HG02870 (cell line): ENCODE results near the gene CMTM4.
"Not testable (repeated sequence)": the region's sequence is repeated elsewhere in the genome, so short reads cannot be mapped to it uniquely, and the experiment has no call there.

Experiments
- ATAC-seq: cut with Tn5 transposase; IDR thresholded peaks from one replicate; pipeline ENCODE4 v1.9.1; 2021; ENCODE audit warnings: mild to moderate bottlenecking, moderate library complexity; ENCODE audit not compliant: unreplicated experiment

CMTM4 gene

DNA sequence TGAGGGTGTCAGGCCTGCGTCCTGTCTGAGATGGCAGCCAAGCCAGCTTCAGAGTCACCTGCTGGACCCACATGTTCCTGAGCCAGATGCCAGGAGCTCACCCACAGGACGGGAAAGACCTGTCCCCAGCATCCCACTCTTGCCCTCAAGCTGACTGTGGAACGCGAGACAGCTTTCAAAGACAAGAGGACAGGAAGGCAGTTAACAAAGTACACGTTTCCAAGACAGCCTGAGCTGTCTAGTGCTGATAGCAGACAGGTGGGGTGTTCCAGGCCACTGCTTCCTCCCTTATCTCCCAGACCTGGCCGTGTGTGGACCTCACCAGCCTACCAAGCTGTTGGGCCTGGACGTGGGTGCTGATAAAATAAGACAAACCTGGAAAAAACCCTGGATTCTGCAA lies 78.8 kb downstream of the CMTM4 start:
- ATAC-seq, result no peak

GRCh38 chr16:66617010-66617434 lies 79.5 kb downstream of the CMTM4 start:
- ATAC-seq, result no peak

DNA sequence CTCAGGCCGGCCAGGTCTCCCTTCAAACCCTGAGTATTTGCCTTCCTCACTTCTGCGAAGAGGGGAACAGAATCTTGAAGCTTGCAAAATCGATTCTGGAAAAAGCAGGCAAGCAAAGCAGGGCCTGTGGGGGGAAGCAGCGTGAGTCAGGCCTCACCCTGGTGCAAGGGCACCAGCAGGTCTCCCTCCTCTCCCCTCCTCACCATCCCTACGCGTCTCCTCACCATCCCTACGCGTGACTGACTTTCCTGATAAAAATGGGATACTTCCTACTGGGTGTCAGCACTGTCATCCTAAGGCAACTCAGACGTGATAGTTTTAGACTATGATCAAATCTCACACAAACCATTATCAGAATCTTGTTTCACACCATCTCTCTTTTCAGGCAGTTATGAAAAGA lies 80.0 kb downstream of the CMTM4 start:
- ATAC-seq, result no peak

DNA sequence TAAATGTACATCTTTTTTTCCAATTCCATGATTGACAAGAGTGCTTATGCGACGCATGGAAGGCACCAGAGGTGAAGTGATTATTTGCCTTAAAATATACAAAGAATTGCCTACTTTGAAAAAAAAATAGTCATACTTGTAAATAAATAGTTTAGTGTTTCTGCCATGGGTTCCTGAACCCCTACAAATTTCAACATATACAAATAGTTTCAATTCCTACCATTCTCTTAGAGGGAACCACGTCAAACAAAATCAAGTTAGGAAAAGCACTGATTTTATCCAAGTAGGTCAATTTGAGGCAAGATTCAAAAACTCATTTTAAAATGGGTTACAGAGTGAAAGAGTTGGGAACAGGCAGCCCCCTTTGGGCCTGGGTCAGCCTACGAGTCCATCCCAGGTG lies 80.4 kb downstream of the CMTM4 start:
- no peak for ATAC-seq

- no peak for ATAC-seq
Measured at GRCh38 chr16:66614161-66614802, 82.3 kb downstream of the CMTM4 start.

DNA sequence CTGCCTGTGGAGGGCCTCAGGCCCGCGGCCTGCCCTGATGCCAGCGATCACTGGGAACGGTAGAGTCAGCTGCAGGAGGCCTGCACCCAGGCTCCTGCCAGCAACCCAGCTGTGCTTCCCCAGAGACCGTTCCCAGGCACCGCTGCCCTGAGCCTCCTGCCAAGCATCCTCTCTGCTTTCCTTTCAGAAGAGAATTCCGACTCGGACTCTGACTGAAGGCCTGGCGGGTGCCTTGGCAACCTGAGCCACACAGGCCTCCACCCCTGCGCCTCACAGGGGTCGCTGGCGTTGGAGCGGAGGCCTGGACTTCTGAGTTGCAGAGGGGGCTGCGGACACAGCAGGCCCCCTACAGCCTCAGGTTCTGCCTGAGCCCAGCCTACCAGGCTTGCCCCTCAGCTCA lies 84.1 kb downstream of the CMTM4 start:
- ATAC-seq, result no peak

DNA sequence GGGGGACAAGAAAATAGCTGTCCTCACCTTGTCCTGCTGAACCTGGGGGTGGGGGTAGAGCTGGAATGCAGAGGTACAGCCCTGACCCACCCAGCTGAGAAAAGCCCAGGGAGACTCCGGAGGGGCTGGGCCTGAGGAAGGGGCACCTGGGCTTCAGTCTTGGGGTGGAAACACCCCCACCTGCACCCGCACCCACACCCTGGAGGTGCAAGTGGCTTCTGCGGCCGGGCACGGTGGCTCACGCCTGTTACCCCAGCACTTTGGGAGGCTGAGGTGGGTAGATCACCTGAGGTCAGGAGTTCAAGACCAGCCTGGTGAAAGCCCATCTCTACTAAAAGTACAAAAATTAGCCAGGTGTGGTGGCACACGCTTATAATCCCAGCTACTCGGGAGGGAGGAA lies 84.6 kb downstream of the CMTM4 start:
- ATAC-seq, result not testable (repeated sequence)

GRCh38 chr16:66610111-66610820 lies 86.3 kb downstream of the CMTM4 start:
- no peak for ATAC-seq

DNA sequence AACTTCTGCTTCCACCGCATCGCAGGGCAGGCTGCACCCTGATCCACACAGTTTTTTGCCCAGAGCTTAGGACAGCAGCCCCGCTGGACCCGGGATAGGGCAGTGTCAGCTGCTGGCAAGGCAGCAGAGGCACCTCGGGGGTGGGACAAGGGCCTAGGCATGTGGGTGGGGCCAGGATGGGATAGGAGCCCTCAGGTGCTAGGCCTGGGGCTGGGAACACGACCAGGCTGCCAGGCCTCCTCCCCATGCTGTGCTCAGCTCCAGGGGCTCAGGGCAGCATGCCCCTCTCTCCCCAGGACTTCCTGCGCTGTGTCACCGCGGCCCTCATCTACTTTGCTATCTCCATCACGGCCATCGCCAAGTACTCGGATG lies 87.4 kb downstream of the CMTM4 start:
- no peak for ATAC-seq

DNA sequence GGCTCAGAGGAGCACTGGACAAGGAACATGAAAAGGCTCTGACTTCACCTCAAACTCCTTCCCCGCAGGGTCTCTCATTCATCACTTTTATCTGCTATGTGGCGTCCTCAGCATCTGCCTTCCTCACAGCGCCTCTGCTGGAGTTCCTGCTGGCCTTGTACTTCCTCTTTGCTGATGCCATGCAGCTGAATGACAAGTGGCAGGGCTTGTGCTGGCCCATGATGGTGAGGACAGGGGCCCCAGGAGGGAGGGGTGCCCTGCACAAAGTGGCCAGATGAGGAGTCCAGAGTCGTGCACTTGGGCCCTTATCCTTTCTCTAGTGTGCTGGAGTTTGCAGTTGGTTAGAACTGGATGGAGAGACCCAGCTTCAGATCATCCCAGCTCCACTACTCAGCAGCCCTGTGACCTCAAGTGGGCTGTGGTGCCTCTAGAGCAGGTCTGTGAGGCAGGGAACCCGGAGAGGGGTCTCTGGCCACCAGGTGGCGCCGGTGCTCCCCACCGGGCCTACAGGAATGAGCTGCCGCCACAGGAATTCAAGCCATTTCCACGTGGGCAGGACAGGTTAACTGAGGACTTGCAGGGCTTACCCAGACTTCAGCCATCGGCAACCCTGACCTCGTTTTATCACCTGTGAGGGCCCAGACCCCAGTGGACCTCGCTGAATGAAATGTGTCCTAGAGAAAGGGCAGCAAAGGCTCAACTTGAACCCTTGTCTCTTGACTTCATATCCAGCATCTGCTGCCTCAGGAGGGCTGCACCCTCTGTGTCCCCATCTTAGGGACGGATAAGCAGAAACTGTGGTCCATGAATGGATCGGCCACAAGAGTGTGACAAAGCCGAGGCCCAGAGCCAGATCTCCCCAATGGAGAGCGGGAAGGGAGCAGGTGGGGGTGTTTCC lies 88.1 kb downstream of the CMTM4 start:
- no peak for ATAC-seq

GRCh38 chr16:66605979-66606751 lies 90.4 kb downstream of the CMTM4 start:
- peak; percentile 30 for ATAC-seq

GRCh38 chr16:66605177-66605978 lies 91.2 kb downstream of the CMTM4 start:
- peak; percentile 16 for ATAC-seq

- ATAC-seq, result peak; percentile 50
Measured at GRCh38 chr16:66604376-66605176, 92.0 kb downstream of the CMTM4 start, which contains the start of gene CMTM3. TSS of gene CMTM3 (plus strand) at chr16:66604704. CDS start at chr16:66604806, 102 bp downstream.

GRCh38 chr16:66603537-66604375 lies 92.8 kb downstream of the CMTM4 start:
- ATAC-seq, result peak; percentile 28

DNA sequence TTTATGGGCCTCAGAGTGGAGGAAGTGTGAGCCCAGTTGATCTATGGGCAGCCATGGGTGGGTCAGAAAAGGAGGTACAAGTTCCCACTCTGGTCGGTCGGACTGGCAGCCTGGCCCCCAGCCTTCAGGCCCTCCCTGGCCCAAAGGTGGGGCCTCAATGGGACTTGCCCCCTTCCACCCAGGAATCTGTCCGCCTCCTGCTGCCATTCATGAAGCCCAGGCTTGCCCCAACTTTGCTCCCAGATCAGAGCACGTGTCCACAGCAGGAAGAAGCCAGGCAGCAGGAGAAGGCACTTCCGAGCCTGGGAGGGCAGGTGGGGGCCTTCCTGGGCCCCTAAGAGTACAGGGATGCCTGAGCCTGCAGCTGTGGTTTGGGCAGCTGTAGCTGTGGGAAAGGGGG lies 95.1 kb downstream of the CMTM4 start:
- ATAC-seq, result no peak

DNA sequence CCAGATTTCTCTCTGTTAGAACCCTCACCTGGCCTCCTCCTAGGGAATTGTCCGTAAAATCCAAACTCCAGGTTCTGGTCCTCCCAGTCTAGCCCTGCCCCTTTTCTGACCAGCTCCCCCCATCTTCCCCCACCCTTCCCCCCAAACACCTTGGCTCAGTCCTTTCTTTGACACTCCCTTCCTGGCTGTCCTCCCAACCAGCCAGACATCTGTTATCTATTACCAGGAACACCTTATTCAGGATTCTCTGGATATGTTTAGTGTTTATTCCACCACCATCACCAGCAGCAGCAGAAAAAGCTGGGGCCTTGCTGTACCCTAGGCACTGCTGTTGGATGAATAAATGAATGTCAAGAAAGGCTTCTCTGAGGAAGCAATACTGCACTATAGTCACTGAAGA lies 96.1 kb downstream of the CMTM4 start:
- no peak for ATAC-seq

GRCh38 chr16:66599726-66600125 lies 96.8 kb downstream of the CMTM4 start:
- ATAC-seq, result no peak

DNA sequence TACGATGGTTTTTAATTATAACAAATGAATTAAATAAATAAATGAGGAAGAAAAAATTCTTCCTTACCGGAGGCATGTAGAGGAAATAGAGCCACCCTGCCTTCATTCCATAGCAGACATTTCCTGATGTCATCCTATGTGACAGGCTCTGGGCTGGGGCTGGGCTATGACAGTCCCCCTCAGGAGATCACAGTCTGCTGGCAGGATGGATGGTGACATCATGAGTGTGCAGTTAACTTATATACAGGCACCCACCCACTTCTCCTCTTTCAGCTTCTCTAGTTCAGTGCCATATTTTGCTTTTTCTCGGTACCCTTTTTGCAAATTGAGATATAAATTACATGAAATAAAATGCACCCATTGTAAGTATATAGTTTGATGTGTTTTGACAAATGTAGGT lies 98.4 kb downstream of the CMTM4 start:
- no peak for ATAC-seq
